NCI-H226 (cell line): ENCODE results near the gene SMG1.
"Not testable (repeated sequence)": the region's sequence is repeated elsewhere in the genome, so short reads cannot be mapped to it uniquely, and the experiment has no call there.

Source experiments
- DNase-seq: peaks from one replicate; pipeline ENCODE4 v3.0.0-alpha.2; 2015

The SMG1 gene

GRCh38 chr16:18932243-18932987 is 6.2 kb upstream of the SMG1 start:
- DNase-seq: no peak

DNA sequence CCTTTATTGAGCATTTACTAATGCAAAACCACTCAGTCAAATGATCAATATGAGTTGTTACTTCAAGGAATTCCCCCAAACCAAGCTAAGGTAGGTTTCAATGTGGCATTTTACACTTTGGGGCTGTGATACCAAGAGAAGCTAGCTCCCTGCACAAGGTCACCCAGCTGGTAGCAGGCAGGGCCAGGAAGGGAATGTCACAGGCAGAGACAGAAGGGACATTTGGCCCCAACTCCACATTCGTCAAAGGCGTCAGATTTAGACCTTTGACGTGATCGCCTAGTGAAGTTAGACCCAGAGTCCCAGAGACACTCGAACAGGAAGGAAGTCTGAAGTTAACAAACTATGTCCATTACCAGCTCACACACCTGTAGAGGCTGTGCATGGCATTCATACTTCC is 5.5 kb upstream of the SMG1 start:
- no peak for DNase-seq

GRCh38 chr16:18930095-18930494 is 3.9 kb upstream of the SMG1 start:
- not testable (repeated sequence) for DNase-seq

DNA sequence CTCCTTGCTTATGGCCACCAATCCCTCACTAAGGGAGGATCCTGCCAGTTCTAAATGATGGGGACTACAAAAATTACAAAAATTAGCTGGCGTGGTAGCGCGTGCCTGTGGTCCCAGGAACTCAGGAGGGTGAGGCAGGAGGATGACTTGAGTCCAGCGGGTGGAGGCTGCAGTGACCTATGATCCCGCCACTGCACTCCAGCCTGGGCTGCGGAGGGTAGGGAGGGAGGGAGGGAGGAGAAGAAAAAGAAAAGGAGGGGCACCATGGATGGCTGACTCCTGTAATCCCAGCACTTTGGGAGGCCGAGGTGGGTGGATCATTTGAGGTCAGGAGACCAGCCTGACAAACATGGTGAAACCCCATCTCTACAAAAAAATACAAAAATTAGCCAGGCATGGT is 1.9 kb upstream of the SMG1 start:
- DNase-seq: not testable (repeated sequence)

DNA sequence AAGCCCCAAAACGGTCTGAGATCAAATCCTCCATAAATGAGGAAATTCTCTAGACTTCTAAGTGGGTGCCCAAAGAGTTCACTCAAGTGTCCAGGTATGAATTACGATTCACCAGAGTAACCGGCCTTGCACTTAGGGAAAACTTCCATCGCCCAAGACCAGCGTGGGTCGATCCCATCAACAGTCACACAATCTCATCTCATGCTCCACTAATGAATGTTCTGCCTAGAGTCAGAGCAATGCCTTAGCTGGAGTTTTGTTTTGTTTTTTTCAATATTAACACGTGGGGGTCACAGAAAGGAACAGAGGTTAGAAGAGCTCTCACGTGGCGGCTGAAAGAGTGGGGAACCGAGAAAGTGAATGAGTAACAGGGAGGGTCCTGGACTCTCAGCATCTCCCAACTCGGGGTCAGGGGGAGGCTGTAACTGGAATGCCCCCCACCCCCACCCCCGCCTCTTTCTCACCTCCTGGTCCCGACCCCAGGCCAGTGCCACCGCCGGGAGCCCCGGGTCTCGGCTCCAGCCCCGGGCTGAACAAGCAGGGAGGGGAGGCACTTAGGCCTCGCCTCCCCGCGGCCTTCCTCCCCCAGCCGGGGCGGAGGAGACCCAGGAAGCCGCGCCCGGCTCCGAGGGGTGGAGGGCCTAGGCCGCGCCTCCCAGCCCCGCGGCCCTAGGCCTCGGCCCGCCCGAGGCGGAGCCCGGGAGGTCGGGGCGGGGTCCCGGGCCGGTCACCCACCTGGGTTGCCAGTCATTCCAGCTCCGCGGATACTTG is 808 bp downstream of the SMG1 start:
- DNase-seq: peak; percentile 68

- DNase-seq: not testable (repeated sequence)
These were observed 2.3 kb downstream of the SMG1 start for GRCh38 chr16:18923935-18924334.

DNA sequence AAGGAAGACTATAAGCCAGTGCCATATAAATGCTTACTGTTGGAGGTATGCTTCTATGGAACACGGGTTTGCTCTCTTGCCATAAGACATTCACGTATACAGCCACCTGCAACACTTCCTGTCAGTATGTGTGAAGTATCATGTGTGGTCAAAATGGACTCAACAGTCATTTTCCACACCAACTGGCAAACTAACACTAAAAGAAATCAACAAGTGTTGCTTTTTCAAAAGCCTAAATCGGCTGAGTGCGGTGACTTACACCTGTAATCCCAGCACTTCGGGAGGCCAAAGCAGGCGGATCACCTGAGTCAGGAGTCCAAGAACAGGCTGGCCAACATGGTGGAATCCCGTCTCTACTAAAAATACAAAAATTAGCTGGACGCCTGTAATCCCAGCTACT is 3.1 kb downstream of the SMG1 start:
- not testable (repeated sequence) for DNase-seq

DNA sequence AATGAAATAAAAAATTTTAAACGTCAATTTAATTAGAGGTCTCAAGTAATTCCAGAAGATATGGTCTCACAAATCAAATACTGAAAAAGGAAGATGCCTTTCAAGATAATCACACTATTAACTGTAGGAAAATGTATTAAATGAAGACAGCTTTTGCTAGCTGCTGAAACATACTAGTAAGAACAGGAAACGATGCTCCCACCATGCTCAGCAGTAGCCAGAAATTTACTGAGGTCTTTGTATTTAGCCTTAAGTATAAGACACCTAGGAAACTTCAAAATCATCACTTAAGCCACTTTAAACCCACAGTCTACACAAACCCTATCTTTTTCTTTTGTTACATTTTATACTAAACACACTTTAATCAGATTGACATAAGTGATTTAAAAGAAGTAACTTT is 16.6 kb downstream of the SMG1 start:
- not testable (repeated sequence) for DNase-seq

DNA sequence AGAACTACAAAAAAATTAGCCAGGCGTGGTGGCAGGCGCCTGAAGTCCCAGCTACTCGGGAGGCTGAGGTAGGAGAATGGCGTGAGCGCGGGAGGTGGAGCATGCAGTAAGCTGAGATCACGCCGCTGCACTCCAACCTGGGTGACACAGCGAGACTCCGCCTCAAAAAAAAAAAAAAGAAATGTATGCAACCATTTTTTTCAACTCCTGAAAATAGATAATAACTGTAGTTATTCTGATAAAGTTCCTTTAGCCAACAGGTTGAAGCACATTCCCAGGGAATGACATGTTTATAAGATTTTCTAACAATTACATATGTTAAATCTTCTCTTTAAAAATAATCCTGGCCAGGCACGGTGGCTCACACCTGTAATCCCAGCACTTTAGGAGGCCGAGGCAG is 17.5 kb downstream of the SMG1 start:
- DNase-seq: not testable (repeated sequence)

DNA sequence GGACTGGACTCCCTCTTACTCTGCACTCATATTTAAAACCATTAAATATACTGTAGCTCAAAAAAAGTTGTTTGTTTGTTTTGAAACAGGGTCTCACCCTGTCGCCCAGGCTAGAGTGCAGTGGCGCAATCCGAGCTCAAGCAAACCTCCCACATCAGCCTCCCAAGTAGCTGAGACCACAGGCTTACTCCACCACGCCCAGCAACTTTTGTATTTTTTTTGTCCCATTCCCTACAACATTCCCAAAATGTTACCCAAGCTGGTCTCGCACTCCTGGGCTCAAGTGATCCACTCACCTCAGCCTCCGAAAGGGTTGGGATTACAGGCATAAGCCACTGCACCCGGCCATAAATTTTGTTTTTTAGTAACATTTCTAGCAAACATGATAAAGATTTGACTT is 23.4 kb downstream of the SMG1 start:
- not testable (repeated sequence) for DNase-seq

GRCh38 chr16:18902044-18902443 is 24.2 kb downstream of the SMG1 start:
- DNase-seq: not testable (repeated sequence)

DNA sequence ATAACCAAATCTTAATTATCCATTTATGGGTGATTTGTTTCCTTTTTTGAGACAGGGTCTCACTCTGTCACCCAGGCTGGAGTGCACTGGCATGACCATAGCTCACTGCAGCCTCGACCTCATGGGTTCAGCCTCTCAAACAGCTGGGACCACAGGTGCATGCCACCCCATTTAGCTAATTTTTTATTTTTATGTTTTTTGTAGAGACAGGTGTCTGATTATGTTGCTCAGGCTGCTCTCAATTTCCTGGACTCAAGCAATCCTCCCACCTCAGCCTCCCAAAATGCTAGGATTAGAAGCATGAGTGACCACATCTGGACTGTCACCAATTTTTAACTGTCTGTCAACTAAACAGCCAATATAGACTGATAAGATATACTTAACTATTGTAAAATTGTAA is 25.0 kb downstream of the SMG1 start:
- DNase-seq: not testable (repeated sequence)

GRCh38 chr16:18884456-18884855 is 41.8 kb downstream of the SMG1 start:
- DNase-seq: not testable (repeated sequence)

GRCh38 chr16:18877734-18878133 is 48.5 kb downstream of the SMG1 start:
- not testable (repeated sequence) for DNase-seq

GRCh38 chr16:18877259-18877658 is 48.9 kb downstream of the SMG1 start:
- DNase-seq: not testable (repeated sequence)

- DNase-seq: not testable (repeated sequence)
These were observed 49.9 kb downstream of the SMG1 start for GRCh38 chr16:18876301-18876700.

DNA sequence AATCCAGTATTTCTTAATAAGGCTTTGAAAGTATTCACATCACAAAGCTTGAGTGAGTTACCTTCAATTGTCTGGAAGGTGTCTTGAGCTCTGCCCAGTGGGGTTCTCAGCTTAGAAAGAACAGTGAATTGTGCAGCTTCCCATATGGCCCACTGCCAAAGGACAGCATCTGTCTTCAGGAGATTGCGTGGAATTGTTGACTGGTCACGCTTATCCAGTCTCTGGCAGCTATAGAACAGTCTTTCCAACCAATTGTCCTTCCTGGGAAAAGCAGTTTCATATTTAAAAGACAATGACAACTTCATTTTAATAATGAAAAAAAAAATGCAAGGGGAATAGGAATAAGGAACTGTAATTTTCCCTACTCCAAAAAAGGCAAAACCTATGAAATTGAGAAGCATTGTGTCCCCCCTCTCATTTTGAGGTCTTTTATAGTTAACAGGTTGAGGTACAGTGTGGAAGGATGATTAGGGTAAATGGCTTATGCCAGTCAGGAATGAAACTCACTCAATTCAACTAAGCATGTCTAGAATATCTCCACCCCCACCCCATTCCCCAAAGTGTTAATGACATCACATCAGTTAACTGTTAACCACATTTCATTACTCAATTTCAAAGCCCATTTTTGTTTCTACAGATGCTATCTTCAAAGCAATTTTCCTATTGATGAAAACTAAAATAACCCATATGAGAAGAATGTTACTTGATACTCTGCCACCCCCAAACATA is 57.0 kb downstream of the SMG1 start:
- DNase-seq: not testable (repeated sequence)

DNA sequence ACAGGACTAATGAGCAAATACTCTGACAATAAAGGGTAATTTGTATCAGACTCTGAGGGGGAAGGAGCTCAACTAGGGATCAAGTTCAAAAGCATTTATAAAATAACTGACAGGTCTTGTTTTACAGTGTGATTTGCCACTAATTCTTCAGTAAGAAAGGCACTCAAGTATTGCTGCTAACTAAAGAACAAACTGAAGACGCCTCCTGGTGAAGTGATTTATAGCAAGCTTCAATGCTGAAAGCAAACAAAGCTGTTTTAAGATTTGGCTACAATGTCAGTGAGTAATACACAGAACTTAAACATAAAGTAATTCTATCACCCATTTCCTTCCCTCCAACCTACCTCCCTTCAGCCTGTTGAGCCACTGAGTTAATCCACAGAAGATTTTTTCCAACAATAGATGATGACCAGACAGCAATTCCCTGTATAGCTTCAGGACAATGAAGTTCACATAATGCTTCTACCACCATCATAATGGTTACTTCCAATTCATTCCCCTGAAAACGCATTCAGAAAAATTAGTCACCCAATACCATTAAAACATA is 59.9 kb downstream of the SMG1 start:
- DNase-seq: not testable (repeated sequence)

- DNase-seq: not testable (repeated sequence)
These were observed 63.3 kb downstream of the SMG1 start for GRCh38 chr16:18862891-18863290.

- DNase-seq: no peak
These were observed 71.0 kb downstream of the SMG1 start for GRCh38 chr16:18855196-18855595.

DNA sequence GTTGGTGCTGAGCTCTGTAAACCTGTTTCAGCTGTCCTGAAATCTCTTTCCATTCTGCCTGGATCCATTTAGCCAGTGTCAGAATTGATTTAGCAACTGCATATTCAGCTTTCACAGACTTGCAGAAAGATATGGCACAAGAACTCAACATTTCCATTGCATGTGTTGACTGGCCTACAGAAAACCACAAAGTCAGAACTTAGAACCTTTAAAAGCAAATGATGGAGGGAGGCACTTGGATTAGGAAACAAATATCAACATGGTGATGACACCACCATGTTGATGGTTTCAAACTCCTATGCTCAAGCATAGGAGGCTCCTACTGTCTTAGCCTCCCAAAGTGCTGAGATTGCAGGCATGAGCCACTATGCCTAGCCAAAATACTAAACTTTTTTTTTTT is 72.5 kb downstream of the SMG1 start:
- no peak for DNase-seq

DNA sequence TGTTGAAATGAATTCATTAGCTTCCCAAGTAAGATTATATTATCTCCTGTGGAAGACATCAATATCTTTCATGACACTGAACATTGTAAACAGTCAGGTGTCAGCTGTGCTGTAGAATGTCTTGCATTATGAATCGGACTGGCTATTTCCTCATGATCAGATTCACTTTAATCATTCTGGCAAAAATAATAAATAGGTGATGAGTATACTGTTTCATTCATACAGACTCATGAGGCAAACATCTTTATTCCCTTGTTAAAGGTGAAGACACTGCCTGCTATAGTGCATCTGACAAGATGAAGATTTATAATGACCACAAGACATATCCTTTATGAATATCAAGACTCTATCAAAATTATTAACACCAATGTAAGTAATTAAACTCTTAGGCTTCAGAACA is 73.6 kb downstream of the SMG1 start:
- DNase-seq: no peak

DNA sequence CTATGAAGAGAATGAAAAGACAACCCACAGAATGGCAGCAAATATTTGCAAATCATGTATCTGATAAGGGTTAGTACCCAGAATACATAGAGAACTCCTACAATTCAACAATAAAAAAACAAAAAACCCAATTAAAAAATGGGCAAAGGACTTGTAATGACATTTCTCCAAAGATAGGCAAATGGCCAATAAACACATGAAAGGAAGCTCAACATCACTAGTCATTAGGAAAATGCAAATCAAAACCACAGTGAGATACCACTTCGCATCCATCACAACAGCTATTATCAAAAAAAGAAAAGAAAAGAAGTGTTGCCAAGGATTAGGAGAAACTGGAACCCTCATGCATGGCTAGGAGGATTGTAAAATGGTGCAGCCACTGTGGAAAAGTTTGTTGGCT is 79.8 kb downstream of the SMG1 start:
- no peak for DNase-seq
